GM19467 (cell line): ENCODE measurements around the gene MEGF6.

Experiments used
- ATAC-seq: cut with Tn5 transposase; IDR thresholded peaks from one replicate; pipeline ENCODE4 v1.9.1; 2021; ENCODE audit warnings: mild to moderate bottlenecking, moderate library complexity; ENCODE audit not compliant: unreplicated experiment

The MEGF6 gene

GRCh38 chr1:3609016-3609768 is 2.1 kb downstream of the MEGF6 start:
- ATAC-seq, result no peak

DNA sequence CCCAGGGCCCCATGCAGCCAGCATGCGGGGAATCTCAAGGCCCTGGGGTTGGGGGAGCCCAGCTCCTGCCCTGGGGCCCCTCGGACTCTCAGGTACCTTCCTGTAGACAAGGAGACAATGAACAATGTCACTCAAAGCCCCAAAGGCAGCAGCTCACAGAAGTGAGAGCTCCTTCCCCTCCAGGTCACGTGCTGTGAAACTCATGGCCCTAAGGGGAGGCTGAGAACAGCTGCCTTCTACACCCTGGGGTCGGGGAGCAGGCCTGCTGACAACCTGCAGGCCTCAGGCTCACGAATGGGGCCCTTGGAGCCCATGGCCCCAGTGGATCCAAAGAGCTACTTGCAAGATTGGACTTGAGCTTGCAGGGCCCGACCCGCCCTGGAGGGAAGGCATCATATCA is 3.2 kb downstream of the MEGF6 start:
- no peak for ATAC-seq

DNA sequence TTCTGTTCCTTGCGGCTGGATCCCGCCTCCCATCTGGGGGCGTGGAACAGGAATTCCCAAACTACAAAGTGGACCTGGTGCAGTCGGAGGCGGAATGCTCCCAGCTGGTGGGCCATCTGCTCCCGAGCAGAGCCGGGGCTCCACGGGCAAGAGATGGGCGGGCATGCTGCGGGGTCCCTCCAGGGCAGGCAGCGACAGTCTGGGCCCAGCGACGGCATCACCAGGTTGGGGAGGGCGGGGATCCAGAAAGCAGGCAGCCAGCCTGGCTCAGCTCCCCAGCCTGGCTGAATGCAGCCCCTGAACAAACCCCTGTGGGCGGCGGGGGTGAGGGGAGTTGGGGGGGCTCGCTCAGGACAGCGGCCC is 3.6 kb downstream of the MEGF6 start:
- no peak for ATAC-seq

DNA sequence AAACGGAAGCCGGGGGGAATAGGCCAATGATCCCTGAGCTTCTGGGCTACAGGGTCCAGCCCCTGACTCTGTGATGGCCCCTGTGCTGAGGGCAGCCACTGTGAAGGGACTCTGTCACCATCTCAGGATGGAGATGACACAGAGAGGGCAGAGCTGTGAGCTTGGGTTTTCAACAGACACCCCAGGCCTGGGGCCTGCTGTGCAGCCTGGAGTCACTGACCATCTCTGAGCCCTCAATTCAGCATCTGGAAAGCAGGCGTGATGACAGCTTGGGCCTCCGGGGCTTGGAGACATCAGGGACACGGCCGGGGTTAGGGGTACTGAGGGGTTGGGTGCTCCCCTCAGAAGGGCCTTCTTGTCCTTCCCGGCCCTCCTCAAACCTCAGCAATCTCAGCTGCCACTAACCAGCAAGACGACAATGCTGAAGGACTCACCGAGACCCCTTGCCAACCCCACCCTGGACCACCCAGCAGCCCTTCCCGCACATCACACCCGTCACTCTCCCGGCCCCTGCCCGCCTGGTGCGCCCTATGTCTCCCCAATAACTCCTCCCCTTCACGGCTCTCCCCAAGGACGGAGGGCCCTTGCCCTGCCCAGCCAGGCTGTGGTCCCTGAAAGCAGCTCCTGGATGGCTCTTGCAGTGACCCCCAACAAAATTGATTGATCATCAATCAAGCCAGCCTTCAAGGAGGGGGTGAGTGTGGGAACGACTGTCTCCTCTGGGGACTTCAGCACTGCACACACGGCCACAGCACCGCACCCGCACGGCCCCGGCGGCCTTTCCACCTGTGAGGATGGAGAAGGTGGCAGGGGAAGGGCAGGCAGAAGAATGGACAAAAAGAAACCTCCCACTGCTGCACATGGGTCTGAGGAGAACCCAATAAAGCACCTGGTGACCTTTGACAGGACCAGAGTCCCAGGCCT is 4.3 kb downstream of the MEGF6 start:
- ATAC-seq, result no peak

GRCh38 chr1:3604997-3605823 is 6.1 kb downstream of the MEGF6 start:
- ATAC-seq, result no peak

DNA sequence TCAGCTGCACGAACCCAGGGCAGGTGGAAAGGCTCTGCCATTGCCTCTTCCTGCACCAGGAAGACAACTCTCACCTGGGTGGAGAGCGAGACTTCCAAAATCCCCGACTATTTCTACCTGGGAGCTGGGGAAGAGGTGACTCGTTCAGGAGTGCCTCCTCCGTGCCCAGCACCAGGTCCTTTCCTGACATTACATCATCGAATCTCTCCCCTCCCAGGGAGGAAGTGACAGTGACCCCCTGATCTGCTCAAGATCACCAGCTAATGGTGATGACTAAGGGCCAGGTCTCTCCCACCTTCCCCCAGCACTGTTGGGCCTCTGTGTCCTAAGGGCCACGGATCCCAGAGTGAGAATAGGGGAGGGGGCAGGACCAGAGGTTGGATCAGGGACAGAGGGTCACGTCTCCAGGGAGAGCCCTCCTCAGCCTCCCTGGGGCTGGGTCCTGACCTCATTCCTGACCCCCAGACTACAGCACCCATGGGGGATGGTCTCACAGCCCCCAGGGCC is 6.8 kb downstream of the MEGF6 start:
- no peak for ATAC-seq

GRCh38 chr1:3603571-3604467 is 7.5 kb downstream of the MEGF6 start:
- no peak for ATAC-seq

DNA sequence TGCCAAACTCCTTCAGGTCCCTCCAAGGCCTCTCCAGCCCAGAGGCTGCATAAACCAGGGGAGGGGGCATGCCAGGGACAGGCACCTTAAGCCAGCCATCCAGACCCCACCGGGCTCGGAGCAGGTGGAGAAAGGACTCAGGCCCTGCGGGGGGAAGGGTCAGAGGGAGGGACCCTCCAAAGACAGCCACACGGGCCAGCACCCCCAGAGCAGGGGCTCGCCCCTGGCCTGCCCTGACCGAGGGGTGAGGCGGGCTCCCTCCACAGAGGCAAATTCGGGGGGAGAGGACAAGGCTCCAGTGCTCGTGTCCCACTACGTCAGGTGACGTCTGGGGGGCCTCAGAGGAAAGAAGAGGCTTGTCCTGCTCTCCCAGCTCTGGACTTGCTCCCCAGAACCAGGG is 8.2 kb downstream of the MEGF6 start:
- ATAC-seq, result no peak

DNA sequence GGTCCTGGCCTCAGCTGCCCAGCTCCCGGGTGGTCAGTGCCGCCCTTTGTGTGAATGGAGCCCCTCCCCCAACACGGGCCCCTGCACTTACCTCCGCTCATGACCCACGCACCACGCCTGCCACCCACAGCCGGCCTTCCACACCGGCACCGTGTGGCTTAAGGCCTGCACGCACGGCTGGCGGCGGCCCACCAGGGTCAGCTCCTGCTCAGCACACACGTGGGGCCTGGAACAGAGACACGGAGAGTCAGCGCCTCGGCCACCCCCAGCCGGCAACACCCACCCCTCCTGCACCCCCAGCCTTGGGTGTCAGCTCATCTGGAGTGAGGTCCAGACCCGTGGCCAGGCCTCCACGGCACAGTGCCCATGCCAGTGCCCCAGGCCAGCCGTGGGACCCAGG is 8.9 kb downstream of the MEGF6 start:
- ATAC-seq, result no peak

DNA sequence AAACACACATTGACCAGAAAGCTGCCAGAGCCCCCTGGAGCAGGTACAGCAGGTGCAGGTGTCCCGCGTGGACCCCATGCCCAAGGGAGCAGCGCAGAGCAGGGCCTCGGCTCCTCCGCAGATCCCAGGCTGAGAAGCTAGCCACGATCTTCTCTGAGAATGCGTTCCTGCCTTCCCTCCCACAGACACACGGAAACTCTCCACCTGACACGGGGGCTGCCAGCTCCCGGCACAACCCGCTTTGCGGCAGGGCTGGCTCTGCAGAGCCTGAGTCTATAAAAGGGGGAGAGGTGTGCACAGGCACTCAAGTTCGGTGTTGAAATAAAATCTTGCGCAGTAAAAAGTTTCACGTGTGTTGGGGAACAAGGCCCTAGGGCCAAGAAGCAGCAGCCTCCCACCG is 9.6 kb downstream of the MEGF6 start:
- ATAC-seq, result no peak

DNA sequence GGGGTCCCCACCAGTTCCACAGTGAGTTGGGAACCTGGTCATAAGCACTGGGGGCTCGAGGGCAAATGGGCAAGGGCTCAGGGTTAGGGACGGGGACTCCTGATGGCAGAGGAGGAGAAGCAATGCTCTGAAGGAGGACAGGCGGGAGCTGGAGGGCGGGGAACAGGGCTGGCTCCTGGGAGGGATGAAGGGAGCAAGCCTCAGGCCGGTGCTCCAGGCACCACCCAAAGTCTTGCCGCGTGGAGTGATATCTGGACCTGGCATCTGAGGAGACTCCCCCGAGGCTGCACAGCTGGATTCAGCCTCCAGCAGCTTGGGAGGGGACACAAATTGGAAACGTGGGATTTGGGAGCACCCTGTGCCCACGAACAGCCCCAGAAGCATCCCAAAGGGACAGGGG is 11.0 kb downstream of the MEGF6 start:
- ATAC-seq, result no peak

- ATAC-seq, result no peak
Observed at GRCh38 chr1:3599816-3600215, 11.5 kb downstream of the MEGF6 start.

GRCh38 chr1:3599286-3599811 is 12.0 kb downstream of the MEGF6 start:
- ATAC-seq, result no peak

GRCh38 chr1:3598522-3599285 is 12.6 kb downstream of the MEGF6 start:
- no peak for ATAC-seq

DNA sequence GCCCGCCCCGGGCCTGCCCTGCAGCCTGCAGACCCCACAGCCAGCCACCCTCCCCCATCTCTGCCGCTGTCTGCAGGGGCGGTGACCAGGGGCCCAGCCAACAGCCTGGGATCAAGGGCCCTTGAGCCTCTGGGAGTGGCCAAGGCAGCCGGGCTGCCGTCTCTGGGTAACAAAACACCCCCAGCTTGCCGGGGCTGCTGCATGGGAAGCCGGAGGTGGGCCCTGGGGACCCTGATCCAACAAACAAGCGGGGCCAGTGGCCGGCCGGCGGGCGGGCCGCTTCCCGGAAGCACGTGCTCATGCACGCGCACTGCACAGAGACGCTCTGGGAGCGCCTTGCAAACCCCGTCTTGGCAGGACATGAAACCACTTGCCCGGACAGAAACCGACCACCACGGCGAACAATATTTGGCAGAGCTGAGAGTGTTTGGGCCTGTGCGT is 13.2 kb downstream of the MEGF6 start:
- ATAC-seq, result no peak

DNA sequence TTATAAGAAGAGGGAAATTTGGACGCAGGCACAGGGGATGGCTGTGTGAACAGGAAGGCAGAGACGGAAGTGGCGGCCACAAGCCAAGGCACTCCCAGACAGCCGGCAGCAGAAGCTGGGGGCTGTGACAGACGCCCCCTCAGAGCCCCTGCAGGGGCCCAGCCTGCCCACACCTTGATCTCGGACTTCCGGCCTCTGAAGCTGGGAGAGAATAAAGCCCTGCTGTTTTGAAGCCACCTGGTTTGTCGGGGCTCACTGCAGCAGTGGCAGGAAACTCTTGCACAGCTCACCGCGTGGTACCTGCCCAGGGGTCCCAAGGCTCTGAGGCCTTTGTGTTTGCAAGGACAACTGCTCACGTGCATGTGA is 13.7 kb downstream of the MEGF6 start:
- ATAC-seq, result no peak

- ATAC-seq, result no peak
Observed at GRCh38 chr1:3596663-3597598, 14.4 kb downstream of the MEGF6 start.

GRCh38 chr1:3595949-3596348 is 15.4 kb downstream of the MEGF6 start:
- ATAC-seq, result no peak
